Measurements from ENCODE around the gene KHDC4. TPM values are rescaled to one million over a fixed set of nuclear protein-coding genes. Genes with fewer than 3 reads are reported as not detected.

Gene KHDC4
- total and polyA plus RNA-seq, 9 of the 15 experiments (the other 6 are each of a cell fraction or from before 2014, with no cell fraction given), result 12.1 to 185 (median 65.6) TPM

- peak; percentile 90 for TF ChIP-seq NFIC (IDR thresholded peaks at IDR 0.05)
- TF ChIP-seq ZNF398 (CRISPR knock-in tag; IDR thresholded peaks at IDR 0.05), result no peak
- TF ChIP-seq ZNF436 (CRISPR knock-in tag; IDR thresholded peaks at IDR 0.05), result no peak
- no peak for TF ChIP-seq ZNF644 (tag; IDR thresholded peaks at IDR 0.05; ENCODE audit: low read depth)
- no peak for TF ChIP-seq SRSF7 (optimal IDR thresholded peaks at IDR 0.05; ENCODE audit: low read depth, low read length)
- 0 out of 2 replicates have a peak, but pooled peaks have one; percentile 5 for TF ChIP-seq CBFA2T3 (IDR thresholded peaks at IDR 0.05)
- TF ChIP-seq ZNF561 (CRISPR knock-in tag; conservative IDR thresholded peaks at IDR 0.05), result no peak
- no peak for TF ChIP-seq KAT8 (IDR thresholded peaks at IDR 0.05; ENCODE audit: low read depth)
- no peak for TF ChIP-seq CUX1 (CRISPR knock-in tag; IDR thresholded peaks at IDR 0.05)
- no peak for TF ChIP-seq RFX1 (IDR thresholded peaks at IDR 0.05)
- TF ChIP-seq GATAD2B (IDR thresholded peaks at IDR 0.05; ENCODE audit: borderline replicate concordance), result no peak
- TF ChIP-seq STAT5A (IDR thresholded peaks at IDR 0.05; ENCODE audit: borderline replicate concordance, low read length), result no peak
- no peak for TF ChIP-seq MEF2D (tag; conservative IDR thresholded peaks at IDR 0.05; ENCODE audit: low read depth)
- no peak for TF ChIP-seq SMARCA5 (IDR thresholded peaks at IDR 0.05)
These were observed 42.1 kb upstream of the KHDC4 start (continued) for GRCh38 chr1:155976062-155976912.

Data from K562 (cell line).